HG03442 (cell line): ENCODE measurements around the gene GPR158.

Experiments used
- ATAC-seq: cut with Tn5 transposase; IDR thresholded peaks from one replicate; pipeline ENCODE4 v1.9.1; 2021; ENCODE audit warnings: mild to moderate bottlenecking, moderate library complexity; ENCODE audit not compliant: unreplicated experiment

The GPR158 gene

DNA sequence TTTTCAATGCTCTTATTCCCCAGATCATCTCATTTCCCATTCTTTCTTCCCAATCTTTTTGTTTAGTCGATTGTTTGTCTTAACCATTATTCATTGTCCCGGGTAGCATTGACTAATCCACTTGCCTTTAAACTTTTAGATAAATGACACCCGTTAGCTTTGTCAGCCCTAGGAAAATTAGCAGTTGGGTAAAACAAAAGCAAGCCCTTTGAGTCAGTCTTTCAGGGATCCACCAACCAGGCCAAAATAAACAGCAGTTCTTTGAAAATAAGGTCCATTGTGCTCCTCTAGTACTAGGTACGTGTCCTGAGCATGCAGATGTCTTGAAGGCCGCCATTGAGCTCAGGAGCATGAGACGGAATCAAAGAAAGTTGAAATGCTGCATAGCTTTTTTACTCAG is 389.6 kb downstream of the GPR158 start:
- no peak for ATAC-seq

DNA sequence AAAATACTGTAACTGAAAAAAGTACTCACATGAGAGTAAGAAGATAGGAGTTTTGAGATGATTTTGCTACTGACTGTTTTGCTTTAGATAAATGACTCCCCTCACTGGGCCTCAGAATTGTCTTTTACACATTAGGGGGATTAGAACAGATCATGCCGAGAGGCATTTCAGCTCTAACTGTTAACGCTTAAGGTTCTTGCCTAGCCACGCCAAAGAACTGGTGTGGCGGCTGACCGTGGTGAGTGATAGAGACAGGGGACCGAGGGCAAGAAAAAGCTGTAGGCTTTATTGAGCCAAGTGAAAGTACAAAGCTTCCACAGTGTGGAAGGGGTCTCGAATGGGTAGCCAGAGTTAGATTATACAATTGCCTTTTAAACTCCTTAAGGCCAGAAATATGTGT is 390.8 kb downstream of the GPR158 start:
- ATAC-seq, result no peak

DNA sequence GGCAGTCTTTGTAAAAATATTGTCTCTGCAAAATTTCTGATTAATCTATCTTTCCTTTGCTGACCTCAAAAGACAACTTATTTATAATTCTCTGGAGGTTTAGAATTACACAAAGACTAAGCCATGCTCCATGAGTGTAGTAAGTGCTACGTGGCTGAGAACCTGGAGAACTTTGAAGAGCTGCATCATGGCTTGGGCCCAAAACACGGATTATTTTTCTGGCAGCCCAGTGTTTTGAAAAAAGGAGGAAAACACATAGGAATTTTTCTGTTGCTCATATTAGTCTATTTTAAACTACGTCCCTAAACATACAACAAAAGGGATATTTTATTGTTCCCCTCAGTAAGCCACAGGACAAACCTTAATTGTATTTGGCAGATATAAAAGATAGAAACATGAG is 398.5 kb downstream of the GPR158 start:
- ATAC-seq, result no peak

DNA sequence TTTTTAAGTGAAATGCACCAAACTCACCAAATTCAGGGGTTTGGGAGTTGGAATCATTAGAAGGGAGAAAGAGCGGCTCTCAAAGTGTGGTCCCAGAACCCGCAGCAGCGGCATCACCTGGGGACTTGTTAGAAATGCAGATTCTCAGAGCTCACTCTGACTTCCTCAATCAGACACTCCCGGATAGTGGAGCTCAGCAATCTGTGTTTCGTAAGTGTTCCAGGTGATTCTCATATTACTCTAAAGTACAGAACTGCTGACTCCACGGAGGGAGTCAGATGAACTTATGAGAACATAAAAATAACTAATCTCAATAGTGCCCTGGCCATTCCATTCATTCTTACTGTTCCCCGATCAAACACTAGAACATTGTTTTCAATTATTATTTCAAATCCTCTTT is 400.5 kb downstream of the GPR158 start:
- no peak for ATAC-seq

DNA sequence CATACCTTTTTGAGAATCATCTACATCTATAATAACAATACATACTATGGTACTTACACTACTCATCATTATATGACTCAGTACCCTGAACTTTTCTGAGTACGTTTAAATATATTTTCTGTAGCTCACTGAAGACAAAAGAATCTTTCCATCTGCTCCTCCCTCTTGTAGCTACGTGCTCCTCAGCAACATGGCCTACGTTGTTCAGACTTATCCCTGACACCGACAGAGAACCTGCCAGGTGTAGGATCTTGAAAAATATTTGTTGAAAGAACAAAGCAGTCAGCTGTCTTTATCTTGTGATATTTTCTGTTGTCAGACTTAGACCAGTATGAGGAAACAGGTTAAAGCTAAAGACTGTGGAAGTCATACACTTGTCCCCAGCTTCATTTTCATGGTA is 403.3 kb downstream of the GPR158 start:
- no peak for ATAC-seq

DNA sequence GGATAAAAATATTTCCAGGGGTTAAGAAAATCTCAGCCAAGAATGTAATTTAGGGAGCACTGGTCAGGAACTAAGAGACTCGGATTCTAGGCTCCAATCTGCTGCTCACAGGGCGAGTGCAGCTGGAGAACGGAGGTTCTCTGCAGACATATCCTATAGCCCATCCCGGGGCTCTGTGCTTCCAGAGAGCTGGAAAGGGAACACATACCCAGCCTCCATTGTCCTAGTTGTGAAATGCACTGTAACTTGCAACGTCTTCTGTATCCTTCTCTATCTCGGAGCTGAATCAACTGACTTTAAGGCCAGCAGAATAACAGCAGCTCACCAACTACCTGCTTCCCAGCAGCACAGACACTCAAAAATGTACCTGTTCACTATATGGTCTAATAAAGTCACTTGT is 408.2 kb downstream of the GPR158 start:
- ATAC-seq, result no peak

DNA sequence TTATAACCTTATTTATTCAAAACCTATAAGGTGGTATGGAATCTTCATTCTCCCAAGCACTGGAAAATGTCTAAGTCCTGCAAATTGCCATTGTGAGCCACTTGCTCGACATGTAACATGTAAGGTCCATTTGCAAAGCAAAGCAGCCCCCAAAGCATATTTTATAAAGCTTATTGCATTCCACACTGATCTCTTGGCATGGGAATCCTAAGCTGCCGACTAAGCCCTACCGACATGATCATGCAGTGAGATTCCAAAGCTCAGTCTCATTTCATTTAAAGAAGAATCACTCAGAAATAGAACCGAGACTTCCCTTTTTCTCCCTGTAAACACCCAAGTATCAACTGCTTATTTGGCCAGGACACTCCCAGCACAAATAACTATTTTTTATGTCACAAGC is 425.9 kb downstream of the GPR158 start:
- no peak for ATAC-seq

DNA sequence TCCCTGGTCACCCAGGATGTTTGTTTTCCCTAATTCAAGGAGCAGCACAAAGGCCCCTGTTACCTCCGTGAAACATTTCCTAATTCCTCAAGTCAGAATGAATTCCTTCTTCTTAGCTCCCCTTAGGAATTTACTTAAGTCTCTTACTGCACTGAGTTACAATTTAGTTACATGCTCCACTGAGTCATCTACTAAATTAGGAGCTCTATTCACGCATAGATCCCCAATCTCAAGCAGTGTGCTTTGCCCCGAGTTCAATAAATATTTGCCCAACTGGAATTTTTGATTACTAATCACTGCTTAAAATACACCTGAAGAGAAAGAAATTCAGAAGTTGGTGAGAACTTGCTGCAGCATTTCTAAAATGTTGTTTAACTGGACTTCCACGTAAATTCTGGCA is 429.8 kb downstream of the GPR158 start:
- ATAC-seq, result no peak

DNA sequence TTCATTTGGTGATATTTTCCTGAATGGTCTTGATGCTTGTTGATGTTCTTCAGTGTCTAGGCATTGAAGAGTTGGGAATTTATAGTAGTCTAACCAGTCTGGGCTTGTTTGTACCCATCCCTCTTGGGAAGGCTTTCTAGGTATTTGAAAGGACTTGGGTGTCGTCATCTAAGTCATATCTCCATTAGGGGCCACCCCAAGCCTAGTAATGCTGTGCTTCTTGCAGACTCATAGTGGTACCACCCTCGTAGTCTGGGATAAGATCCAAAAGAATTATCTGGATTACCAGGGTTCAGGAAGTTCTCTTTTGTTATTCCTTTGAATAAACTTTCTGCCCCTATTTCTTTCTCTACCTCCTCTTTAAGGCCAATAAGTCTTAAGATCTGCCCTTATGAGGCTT is 439.9 kb downstream of the GPR158 start:
- no peak for ATAC-seq

DNA sequence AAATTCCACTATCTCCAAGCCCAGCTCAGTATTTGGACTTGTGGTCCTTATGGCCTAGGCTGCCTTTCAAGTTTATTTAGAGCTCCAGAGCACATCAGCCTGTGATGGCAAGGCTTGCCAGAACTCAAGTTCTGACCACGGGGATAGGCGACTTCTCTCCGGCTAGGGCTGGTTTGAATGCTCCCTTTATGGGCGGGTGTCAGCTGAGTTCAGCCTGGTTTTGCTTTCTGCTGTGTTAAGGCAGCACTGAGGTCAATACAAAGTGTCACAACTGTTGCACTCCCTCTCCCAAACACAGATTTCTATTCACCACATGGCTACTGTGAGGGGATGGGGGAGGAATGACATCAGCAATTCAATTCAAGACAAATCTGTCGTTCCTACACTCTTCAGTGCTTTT is 441.1 kb downstream of the GPR158 start:
- no peak for ATAC-seq

DNA sequence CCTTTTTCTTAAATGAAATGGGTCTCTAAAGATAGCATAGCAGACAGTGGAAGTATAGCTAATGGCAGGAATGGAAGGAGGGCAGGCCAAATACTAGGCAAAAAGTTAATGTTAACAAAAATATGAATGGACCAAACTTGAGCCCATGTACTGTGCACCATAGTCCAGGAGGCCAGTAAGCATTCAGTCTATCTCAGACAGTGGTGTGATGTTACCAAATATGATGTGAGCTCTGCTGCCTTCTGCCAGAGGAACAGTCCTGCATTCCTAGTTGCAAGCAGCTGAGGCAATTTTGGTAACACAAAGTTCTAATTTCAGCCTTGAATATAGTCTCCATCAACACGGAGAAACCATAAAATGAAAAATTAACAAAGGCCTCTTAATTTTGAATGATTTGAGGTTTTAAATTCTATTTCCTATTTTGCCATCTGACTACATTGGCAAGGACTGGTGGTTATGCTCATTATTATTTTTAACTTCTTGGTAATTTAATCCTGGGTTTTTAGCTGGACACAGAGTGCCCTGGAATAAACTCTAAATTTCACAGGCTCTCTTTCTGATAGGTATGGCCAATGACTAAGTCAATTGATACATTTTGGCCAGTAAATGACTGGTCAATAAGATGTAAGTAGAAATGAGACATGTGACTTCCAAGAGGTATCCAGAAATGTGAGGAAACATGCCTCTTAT is 442.2 kb downstream of the GPR158 start:
- ATAC-seq, result no peak

DNA sequence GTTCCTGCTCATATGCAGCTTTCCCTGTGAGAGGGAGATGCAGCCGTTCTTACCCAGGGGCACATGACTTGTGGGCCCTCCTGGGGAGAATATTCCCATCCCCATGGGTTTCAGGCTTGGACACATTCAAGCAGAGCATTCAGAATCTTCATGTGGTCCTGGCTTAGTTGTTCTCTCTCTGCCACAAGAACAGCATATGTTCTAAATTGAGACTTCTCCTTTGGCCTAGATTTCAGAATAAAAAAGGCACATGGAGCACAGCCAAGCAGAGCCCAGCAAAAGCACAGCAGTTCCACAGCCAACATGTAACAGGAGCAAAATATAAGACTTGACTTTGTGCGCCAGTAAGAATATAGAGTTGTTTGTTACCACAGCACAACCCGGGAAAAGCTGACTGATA is 452.8 kb downstream of the GPR158 start:
- ATAC-seq, result no peak

DNA sequence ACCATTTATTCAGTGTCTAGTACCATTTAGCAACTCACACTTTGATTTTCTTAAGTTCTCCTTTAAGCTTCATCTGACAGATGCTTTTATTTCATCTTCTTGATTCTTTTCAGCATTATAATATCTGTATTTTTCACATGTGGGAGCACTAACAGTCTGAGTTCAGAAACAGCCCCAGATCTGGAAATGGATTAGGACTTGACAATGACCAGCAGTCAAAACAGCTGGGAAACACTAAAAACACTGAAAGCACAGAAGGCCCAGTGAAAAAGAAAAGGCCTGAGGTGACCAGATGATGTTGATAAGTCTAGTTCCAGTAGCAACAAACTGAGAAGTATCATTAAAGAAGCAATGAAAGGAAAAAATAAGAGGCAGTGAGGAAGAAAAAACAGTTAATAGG is 454.5 kb downstream of the GPR158 start:
- ATAC-seq, result no peak

DNA sequence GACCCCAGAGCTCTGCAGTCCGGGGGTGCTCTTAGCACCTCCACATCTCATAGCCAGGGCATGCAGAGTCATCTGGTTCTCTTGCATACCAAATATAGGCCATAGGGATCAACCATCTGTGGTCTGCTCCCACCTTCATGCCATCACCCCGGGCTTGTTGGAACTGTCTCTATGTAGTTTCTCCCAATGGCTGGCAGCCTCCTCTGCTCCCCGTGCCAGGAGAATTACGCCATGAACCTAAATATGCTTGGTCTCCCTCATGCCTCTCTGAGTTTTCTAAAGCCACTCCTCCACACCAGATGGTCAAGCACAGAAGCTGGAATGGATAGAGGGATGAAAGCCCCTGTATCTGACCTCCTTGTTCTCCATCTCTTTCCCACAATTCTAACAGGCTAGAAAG is 456.7 kb downstream of the GPR158 start:
- ATAC-seq, result no peak

DNA sequence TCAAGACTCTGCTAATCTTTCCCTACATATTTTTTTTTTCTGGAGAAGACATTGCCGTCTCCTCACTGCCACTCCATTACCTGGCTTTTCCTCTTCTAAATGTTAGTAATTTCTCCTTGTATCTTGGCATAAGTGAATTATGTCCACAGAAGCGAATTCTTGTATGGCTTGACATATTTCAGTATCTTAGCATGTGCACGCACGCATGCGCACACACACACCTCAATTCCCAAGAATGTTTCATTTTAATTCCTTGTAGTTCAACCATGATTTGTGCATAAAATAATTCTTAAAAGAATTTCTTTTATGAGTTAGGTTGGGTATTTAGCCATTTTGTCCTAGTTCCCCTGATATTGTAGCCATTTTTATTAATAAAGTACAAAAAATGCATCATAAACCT is 458.0 kb downstream of the GPR158 start:
- ATAC-seq, result no peak

DNA sequence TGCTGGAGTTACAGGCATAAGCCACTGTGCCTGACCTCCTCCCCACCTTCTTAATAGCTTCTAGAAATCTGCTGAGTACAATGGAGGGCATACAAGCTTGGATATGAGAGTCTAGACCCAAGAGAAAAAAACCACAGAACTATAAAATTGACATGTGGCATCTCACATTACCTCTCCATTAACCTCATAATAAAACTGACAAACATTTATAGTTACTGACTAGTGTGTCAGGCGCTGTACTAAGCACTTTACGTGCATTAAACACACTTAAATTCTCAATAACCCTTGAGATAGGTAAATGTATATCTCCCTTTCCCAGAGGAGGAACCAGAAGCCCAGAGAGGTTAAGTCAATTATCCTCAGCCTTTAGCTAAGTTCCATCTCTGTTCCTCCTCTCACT is 458.7 kb downstream of the GPR158 start:
- ATAC-seq, result no peak

DNA sequence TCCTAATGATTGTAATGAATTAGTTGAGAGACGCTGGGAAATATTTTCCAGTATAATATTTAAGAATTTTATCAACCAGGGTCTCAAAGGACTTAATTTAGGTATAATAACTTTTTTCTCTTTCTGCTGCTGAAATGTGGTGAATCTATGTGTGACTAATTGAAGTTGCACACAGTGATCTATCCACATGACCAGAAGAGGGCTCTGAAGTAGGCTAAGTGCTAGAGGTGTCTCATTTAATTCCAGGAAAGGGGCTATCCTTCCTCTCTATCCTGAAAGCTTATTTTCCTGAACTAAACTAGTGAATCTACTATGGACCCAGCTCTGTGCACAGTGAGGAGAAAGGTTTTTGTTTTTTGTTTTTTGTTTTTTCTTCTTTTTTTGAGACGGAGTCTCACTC is 464.8 kb downstream of the GPR158 start:
- no peak for ATAC-seq

DNA sequence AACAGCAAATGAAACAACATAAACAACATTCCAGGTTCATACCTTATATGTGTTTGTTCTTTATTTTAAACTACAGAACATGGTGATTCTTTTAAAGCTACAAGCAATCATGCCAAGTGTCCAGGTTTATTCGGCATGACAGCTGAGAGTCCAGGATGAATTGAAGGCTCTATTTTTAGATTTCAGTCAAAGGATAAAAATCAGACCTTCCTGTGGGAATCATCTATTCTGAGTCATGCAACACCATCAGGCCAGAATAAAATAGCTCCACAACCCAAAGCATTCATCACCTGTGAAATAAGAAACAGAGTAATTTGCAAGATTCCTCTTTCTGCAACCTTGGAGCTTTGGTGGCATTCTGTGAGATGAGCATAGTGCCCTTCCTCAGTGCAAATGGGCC is 466.8 kb downstream of the GPR158 start:
- ATAC-seq, result no peak

DNA sequence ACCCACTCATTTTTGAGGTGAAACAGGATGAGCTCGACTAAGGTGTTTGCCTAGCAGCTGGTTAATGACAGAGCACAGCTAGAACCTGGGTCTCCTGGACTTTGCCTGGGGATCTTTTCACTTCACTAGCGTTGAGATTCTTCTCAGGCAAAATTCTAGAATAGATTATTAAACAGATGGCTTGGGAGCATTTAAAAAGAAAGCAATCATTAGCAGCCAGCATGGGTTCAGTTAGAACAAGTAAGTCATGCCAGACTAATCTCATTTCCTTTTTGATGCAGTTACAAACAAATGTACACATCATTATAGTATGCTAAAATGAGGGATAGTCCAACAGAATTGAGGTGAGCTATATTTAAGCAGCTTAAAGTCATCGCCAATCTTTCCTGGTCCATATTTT is 467.9 kb downstream of the GPR158 start:
- no peak for ATAC-seq

DNA sequence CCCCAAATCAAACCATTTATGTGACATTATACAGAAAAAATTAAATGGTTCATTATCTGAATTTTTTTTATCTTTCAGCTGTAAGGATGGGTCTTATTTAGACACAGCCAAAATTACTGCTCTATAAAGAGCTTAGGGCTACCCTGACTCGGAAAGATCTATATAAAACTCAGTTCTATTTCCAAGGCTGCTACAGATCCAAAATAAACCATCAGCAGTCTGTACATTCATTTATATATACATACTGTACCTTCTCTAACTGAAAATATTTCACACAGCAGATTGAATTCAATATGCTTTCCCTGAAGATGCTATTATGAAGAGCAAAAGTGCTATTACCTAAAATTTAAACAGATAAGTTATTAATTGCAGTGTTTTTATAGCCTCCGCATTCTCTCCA is 471.6 kb downstream of the GPR158 start:
- no peak for ATAC-seq

DNA sequence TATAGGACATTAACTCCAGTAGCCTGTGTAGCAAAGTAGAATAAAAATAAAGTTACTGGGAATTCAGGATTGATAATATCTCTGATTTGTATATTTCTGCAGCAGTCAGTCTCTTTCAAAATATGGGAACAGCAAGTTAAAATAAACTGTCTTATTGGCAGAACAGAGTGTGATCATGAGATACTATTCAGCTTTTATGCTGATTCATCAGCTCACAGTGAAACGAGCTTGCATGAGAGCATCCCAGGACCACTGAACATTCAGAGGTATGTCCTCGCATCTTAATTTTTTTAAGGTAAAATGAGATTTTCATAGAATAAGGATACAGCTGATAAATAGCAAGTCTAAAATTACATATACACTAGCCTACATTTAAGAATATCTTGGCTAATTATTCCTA is 476.7 kb downstream of the GPR158 start:
- no peak for ATAC-seq
